H1 (cell line): ENCODE data around the gene ST8SIA5. TPM values are rescaled to one million over a fixed set of nuclear protein-coding genes. Genes with fewer than 3 reads are reported as not detected.

ENCODE experiments used
- CTCF ChIA-PET: fragments of 300-600 bp; sonication (Branson Sonifier 250); formaldehyde crosslinking; loops from one replicate; lab custom pipeline; 2021; ENCODE audit not compliant: partially characterized antibody; lab: Charles Lee
- POLR2A ChIA-PET: fragments of 300-600 bp; sonication (Branson Sonifier 250); formaldehyde crosslinking; loops from one replicate; lab custom pipeline; 2021; ENCODE audit warnings: inconsistent platforms; ENCODE audit not compliant: partially characterized antibody; lab: Charles Lee
- DNase-seq, 2 experiments: peaks; one replicate each; pipeline versions ENCODE4 v3.0.0 to v3.0.0-alpha.2; 2010 to 2022; ENCODE audit warnings: low spot score in 2 of 2, low read depth in 1 of 2, mixed read lengths in 1 of 2
- FAIRE-seq: peaks from 2 replicates; lab custom pipeline; 2011; peaks lifted over from hg19 to GRCh38; lab: Jason Lieb, UNC
- H2AFZ ChIP-seq: 2 replicates; pipeline ENCODE4 v1.8.1; 2012; ENCODE audit warnings: low read length, inconsistent platforms
- H2AK5ac ChIP-seq: 2 replicates; pipeline ENCODE4 v1.6.1; 2013; ENCODE audit warnings: low read depth, low read length
- H2BK120ac ChIP-seq: replicated peaks from 2 replicates; pipeline ENCODE3; 2013; ENCODE audit warnings: low read depth, low read length, inconsistent platforms
- H2BK12ac ChIP-seq: 2 replicates; pipeline ENCODE4 v1.6.1; 2013; ENCODE audit warnings: low read depth, low read length
- H2BK15ac ChIP-seq: 2 replicates; pipeline ENCODE4 v1.6.1; 2013; ENCODE audit warnings: low read length
- H2BK20ac ChIP-seq: 2 replicates; pipeline ENCODE4 v1.6.1; 2013; ENCODE audit warnings: low read length
- H2BK5ac ChIP-seq: 2 replicates; pipeline ENCODE4 v1.6.1; 2013; ENCODE audit warnings: low read depth, low read length
- H3K14ac ChIP-seq: 2 replicates; pipeline ENCODE4 v1.6.1; 2013; ENCODE audit warnings: inconsistent platforms; ENCODE audit not compliant: insufficient read length
- H3K18ac ChIP-seq: 2 replicates; pipeline ENCODE4 v1.6.1; 2013; ENCODE audit warnings: low read length; ENCODE audit errors: extremely low read depth
- H3K23ac ChIP-seq: 2 replicates; pipeline ENCODE4 v1.6.1; 2013; ENCODE audit warnings: inconsistent platforms; ENCODE audit not compliant: insufficient read length
- H3K23me2 ChIP-seq: 2 replicates; pipeline ENCODE4 v1.6.1; 2013; ENCODE audit warnings: low read depth, low read length
- H3K27ac ChIP-seq: 2 replicates; pipeline ENCODE4 v1.6.1; 2011; ENCODE audit warnings: low read depth, low read length, inconsistent platforms
- H3K27me3 ChIP-seq, 4 experiments: replicated peaks in 1 of 4; 1 replicate in 1 of 4; 2 replicates in 3 of 4; pipeline versions ENCODE4 v1.6.1 to v1.8.1; 2011 to 2013; ENCODE audit warnings: low read length in 3 of 4, mild to moderate bottlenecking in 3 of 4, inconsistent platforms in 2 of 4, mixed read lengths in 2 of 4, moderate library complexity in 1 of 4; ENCODE audit not compliant: control insufficient read depth in 3 of 4, insufficient read depth in 3 of 4; ENCODE audit errors: extremely low read depth in 1 of 4
- H3K36me3 ChIP-seq, 4 experiments: 2 replicates each; pipeline versions ENCODE4 v1.6.1 to v1.8.1; 2011 to 2013; ENCODE audit warnings: mild to moderate bottlenecking in 4 of 4, low read length in 3 of 4, moderate library complexity in 2 of 4, control low read depth in 1 of 4, inconsistent platforms in 1 of 4; ENCODE audit not compliant: insufficient read depth in 4 of 4, control insufficient read depth in 2 of 4
- H3K4ac ChIP-seq: replicated peaks from 2 replicates; pipeline ENCODE3; 2013; ENCODE audit warnings: low read length, low read depth, mixed read lengths, inconsistent platforms; ENCODE audit not compliant: insufficient read length
- H3K4me1 ChIP-seq, 4 experiments: replicated peaks in 1 of 4; 1 replicate in 1 of 4; 2 replicates in 3 of 4; pipeline versions ENCODE4 v1.6.1 to v1.8.1; 2011 to 2013; ENCODE audit warnings: low read length in 3 of 4, inconsistent platforms in 2 of 4, mixed read lengths in 1 of 4; ENCODE audit not compliant: insufficient read depth in 4 of 4, control insufficient read depth in 3 of 4
- H3K4me2 ChIP-seq, 2 experiments: 2 replicates each; pipeline versions ENCODE4 v1.6.1 to v1.8.1; 2011 to 2013; ENCODE audit warnings: low read depth in 2 of 2, low read length in 2 of 2, control low read depth in 1 of 2, inconsistent platforms in 1 of 2, mild to moderate bottlenecking in 1 of 2; ENCODE audit not compliant: insufficient read depth in 1 of 2
- H3K4me3 ChIP-seq, 4 experiments: fragments of 200-600, 300-600 bp in 1 of 4; sonication (generic), shearing (Covaris generic), sonication (Bioruptor Twin) in 1 of 4; 2 replicates each; pipeline versions ENCODE4 v1.5.1 to v1.8.1; 2011 to 2016; ENCODE audit warnings: low read length in 4 of 4, low read depth in 3 of 4, control low read depth in 2 of 4, inconsistent platforms in 2 of 4, mild to moderate bottlenecking in 2 of 4, mixed read lengths in 1 of 4, moderate library complexity in 1 of 4; ENCODE audit not compliant: insufficient read depth in 2 of 4; ENCODE audit errors: extremely low read depth in 1 of 4
- H3K56ac ChIP-seq: replicated peaks from 2 replicates; pipeline ENCODE3; 2013; ENCODE audit warnings: low read depth, mild to moderate bottlenecking, mixed read lengths, low read length, inconsistent platforms; ENCODE audit not compliant: insufficient read length
- H3K79me1 ChIP-seq: 2 replicates; pipeline ENCODE4 v1.6.1; 2013; ENCODE audit warnings: low read depth, low read length, control low read depth
- H3K79me2 ChIP-seq, 2 experiments: 2 replicates each; pipeline versions ENCODE4 v1.6.1 to v1.8.1; 2012 to 2013; ENCODE audit warnings: low read length in 2 of 2, mild to moderate bottlenecking in 2 of 2, inconsistent platforms in 1 of 2; ENCODE audit not compliant: insufficient read depth in 2 of 2, control insufficient read depth in 1 of 2
- H3K9ac ChIP-seq, 4 experiments: replicated peaks in 1 of 4; 1 replicate in 1 of 4; 2 replicates in 3 of 4; pipeline versions ENCODE4 v1.6.1 to v1.8.1; 2011 to 2013; ENCODE audit warnings: low read depth in 3 of 4, low read length in 3 of 4, control low read depth in 2 of 4, mild to moderate bottlenecking in 2 of 4, moderate library complexity in 2 of 4, inconsistent platforms in 1 of 4; ENCODE audit errors: extremely low read depth in 1 of 4
- H3K9me3 ChIP-seq, 2 experiments: 2 replicates each; pipeline versions ENCODE4 v1.6.1 to v1.8.1; 2012 to 2013; ENCODE audit warnings: mild to moderate bottlenecking in 2 of 2, moderate library complexity in 2 of 2, control low read depth in 1 of 2, inconsistent platforms in 1 of 2, low read depth in 1 of 2, low read length in 1 of 2, mixed read lengths in 1 of 2; ENCODE audit not compliant: insufficient read depth in 2 of 2
- H4K20me1 ChIP-seq, 2 experiments: replicated peaks in 1 of 2; 2 replicates each; pipeline versions ENCODE3 to v1.8.1; 2011 to 2013; ENCODE audit warnings: inconsistent platforms in 2 of 2, low read length in 2 of 2, mild to moderate bottlenecking in 1 of 2; ENCODE audit not compliant: insufficient read depth in 2 of 2, control insufficient read depth in 1 of 2
- H4K5ac ChIP-seq: 2 replicates; pipeline ENCODE4 v1.6.1; 2013; ENCODE audit warnings: low read length, low read depth, mixed read lengths, inconsistent platforms; ENCODE audit not compliant: insufficient read length
- H4K8ac ChIP-seq: 2 replicates; pipeline ENCODE4 v1.8.0; 2013; ENCODE audit warnings: mild to moderate bottlenecking, moderate library complexity, low read length, inconsistent platforms; ENCODE audit not compliant: insufficient read depth; ENCODE audit errors: extremely low read depth
- H4K91ac ChIP-seq: replicated peaks from 2 replicates; pipeline ENCODE3; 2013; ENCODE audit warnings: low read length, mixed read lengths, inconsistent platforms; ENCODE audit not compliant: insufficient read length
- BCL11A ChIP-seq, 2 experiments: IDR thresholded peaks; one replicate each; pipeline ENCODE4 v1.6.1; 2011; ENCODE audit warnings: low read depth in 2 of 2, low read length in 2 of 2, mild to moderate bottlenecking in 2 of 2
- CBX8 ChIP-seq: fragments of 300-800, 300-1000 bp; sonication (generic); IDR thresholded peaks from 2 replicates; pipeline ENCODE4 v1.7.1; 2016; ENCODE audit warnings: low read depth, low read length, borderline replicate concordance
- CHD1 ChIP-seq: IDR thresholded peaks from 2 replicates; pipeline ENCODE4 v1.6.1; 2012; ENCODE audit warnings: low read depth, low read length, improper control_type of control experiment
- CHD2 ChIP-seq: IDR thresholded peaks from 2 replicates; pipeline ENCODE4 v1.6.1; 2012; ENCODE audit warnings: low read length, improper control_type of control experiment
- KDM1A ChIP-seq: fragments of 200-600, 300-600 bp; sonication (generic); IDR thresholded peaks from 2 replicates; pipeline ENCODE4 v1.7.1; 2016; ENCODE audit warnings: mild to moderate bottlenecking, low read length, borderline replicate concordance
- PHF8 ChIP-seq: fragments of 200-600 bp; sonication (generic); conservative IDR thresholded peaks from 2 replicates; pipeline ENCODE4 v1.7.1; 2012; ENCODE audit warnings: low read depth, mild to moderate bottlenecking, inconsistent platforms, low read length, moderate library complexity
- POLR2A ChIP-seq, 2 experiments: IDR thresholded peaks; 1 replicate in 1 of 2; 2 replicates in 1 of 2; pipeline ENCODE4 v1.6.1; 2011; ENCODE audit warnings: low read depth in 2 of 2, low read length in 2 of 2, mild to moderate bottlenecking in 2 of 2; ENCODE audit errors: control extremely low read depth in 1 of 2
- RAD21 ChIP-seq, 2 experiments: IDR thresholded peaks in 1 of 2; conservative IDR thresholded peaks in 1 of 2; 2 replicates each; pipeline ENCODE4 v1.6.1; 2011; ENCODE audit warnings: low read depth in 2 of 2, low read length in 2 of 2, improper control_type of control experiment in 1 of 2, inconsistent platforms in 1 of 2, mild to moderate bottlenecking in 1 of 2, moderate library complexity in 1 of 2
- SIRT6 ChIP-seq: IDR thresholded peaks from one replicate; pipeline ENCODE4 v1.7.1; 2012; ENCODE audit warnings: low read length, inconsistent platforms
- SP2 ChIP-seq: IDR thresholded peaks from 2 replicates; pipeline ENCODE4 v1.6.1; 2012; ENCODE audit warnings: mild to moderate bottlenecking, low read length, inconsistent platforms
- SP4 ChIP-seq: IDR thresholded peaks from 2 replicates; pipeline ENCODE4 v1.6.1; 2012; ENCODE audit warnings: low read length, inconsistent platforms
- SRF ChIP-seq: IDR thresholded peaks from 2 replicates; pipeline ENCODE4 v1.6.1; 2011; ENCODE audit warnings: mild to moderate bottlenecking, low read depth, low read length, moderate library complexity
- TAF7 ChIP-seq: optimal IDR thresholded peaks from 2 replicates; pipeline ENCODE3; 2011; ENCODE audit warnings: low read depth, mild to moderate bottlenecking, inconsistent platforms, low read length, moderate library complexity, borderline replicate concordance
- YY1 ChIP-seq: IDR thresholded peaks from 2 replicates; pipeline ENCODE4 v1.6.1; 2011; ENCODE audit warnings: low read depth, mild to moderate bottlenecking, low read length
- WGBS, 2 experiments: shearing (Covaris generic) in 1 of 2; methylation state at CpG; one replicate each; pipeline versions ENCODE4 v1.1.6 to v1.1.7; 2013 to 2015; ENCODE audit warnings: low lambda C conversion rate in 2 of 2, mixed read lengths in 2 of 2, inconsistent platforms in 1 of 2, low coverage in 1 of 2, missing lambda C conversion rate in 1 of 2; ENCODE audit not compliant: insufficient replicate concordance in 2 of 2, insufficient coverage in 1 of 2, insufficient read length in 1 of 2; ENCODE audit errors: extremely low coverage in 1 of 2, missing lambda C conversion rate in 1 of 2; 5-methylcytosine and 5-hydroxymethylcytosine counted together
- polyA plus RNA-seq, 7 experiments: library from polyadenylated mRNA; depleted of rRNA in 3 of 7; stranded (reverse) in 5 of 7; unstranded in 2 of 7; fragments of >200 nt in 5 of 7; fragments of 200-250 nt in 2 of 7; gene quantifications; 1 replicate in 5 of 7; 2 replicates in 1 of 7; 4 replicates in 1 of 7; pipeline versions ENCODE4 v1.2.1 to v1.2.3, GENCODE V29; 2011 to 2013; ENCODE audit warnings: missing spikeins in 2 of 7, mixed read lengths in 2 of 7
- total RNA-seq: library from RNA; stranded (reverse); fragmentation: NEBNext Ultra II Directional; extraction: Animal tissue kit (Norgen Biotek cat#: 25700); gene quantifications from 2 replicates; pipeline ENCODE4 v1.2.1, GENCODE V29; 2021
- TF ChIP-seq, protein P1 (sequence below): IDR thresholded peaks from 2 replicates; pipeline ENCODE4 v1.6.1; 2011; ENCODE audit warnings: low read length, improper control_type of control experiment

ST8SIA5 gene
- total and polyA plus RNA-seq, 2 of the 8 experiments (the other 6 are each of a cell fraction or from before 2014, with no cell fraction given) = 2.4 to 6.3 TPM

GRCh38 chr18:46716336-46716735, 40.5 kb downstream of the ST8SIA5 start:
- WGBS, 2 experiments = 89% methylated on average over 5 of the region's 5 CpGs; no CpG with 5 or more reads in 1 of the 2 experiments
- Histone ChIP-seq H4K91ac (no peak overlapping the region), H2AFZ (no peak overlapping the region), H3K56ac (no peak overlapping the region), H2AK5ac (no peak overlapping the region), H3K36me3 (no peaks in the 10 kb centered on the region), H3K14ac (no peak overlapping the region), H3K79me1 (no peaks in the 10 kb centered on the region), H3K9ac (no peak overlapping the region), H4K5ac (no peak overlapping the region), H3K4ac (no peak overlapping the region), H3K9me3 (no peaks in the 10 kb centered on the region), H2BK12ac (no peak overlapping the region), H3K27ac (no peak overlapping the region), H3K23ac (no peak overlapping the region), H3K4me1 (peaks cover 0 to 6% (median 0%) of the 10 kb centered on the region in 4 experiments; a peak in 1 of 7 replicates), H3K79me2 (no peaks in the 10 kb centered on the region), H4K20me1 (no peaks in the 10 kb centered on the region), H2BK5ac (no peak overlapping the region), H3K4me3 (no peak overlapping the region), H4K8ac (no peak overlapping the region), H2BK15ac (no peak overlapping the region), H2BK120ac (no peak overlapping the region), H3K27me3 (no peaks in the 10 kb centered on the region), H2BK20ac (no peak overlapping the region), H3K18ac (no peak overlapping the region), H3K23me2 (no peaks in the 10 kb centered on the region), H3K4me2 (no peak overlapping the region)
- CTCF ChIA-PET = interaction anchor here (0.6 to 2.4 kb wide), 5 partner anchors 9 to 528 kb away, joined by 3 to 10 read pairs (median 3); no protein-coding TSS in a partner anchor
- no peak for FAIRE-seq
- POLR2A ChIA-PET = interaction anchor here (1.1 kb wide), 1 partner anchor 11 kb away, joined by 3 read pairs; no protein-coding TSS in a partner anchor
- no peak for DNase-seq
- TF ChIP-seq YY1 (no peak), RAD21 (IDR thresholded peaks at IDR 0.05 in 1 of 2, conservative IDR thresholded peaks at IDR 0.05 in 1 of 2; ENCODE audit: low read depth in 2 of 2, low read length in 2 of 2) (no peak), POLR2A (IDR thresholded peaks at IDR 0.05; ENCODE audit: control extremely low read depth in 1 of 2, low read depth in 2 of 2, low read length in 2 of 2) (no peak), CHD1 (no peak), CBX8 (no peak), SIRT6 (no peak), PHF8 (no peak), SP4 (no peak), TAF7 (no peak), SP2 (no peak), BCL11A (IDR thresholded peaks at IDR 0.05; ENCODE audit: low read depth in 2 of 2, low read length in 2 of 2) (no peak), SRF (no peak), KDM1A (no peak), CHD2 (no peak)
- TF ChIP-seq, protein P1, sequence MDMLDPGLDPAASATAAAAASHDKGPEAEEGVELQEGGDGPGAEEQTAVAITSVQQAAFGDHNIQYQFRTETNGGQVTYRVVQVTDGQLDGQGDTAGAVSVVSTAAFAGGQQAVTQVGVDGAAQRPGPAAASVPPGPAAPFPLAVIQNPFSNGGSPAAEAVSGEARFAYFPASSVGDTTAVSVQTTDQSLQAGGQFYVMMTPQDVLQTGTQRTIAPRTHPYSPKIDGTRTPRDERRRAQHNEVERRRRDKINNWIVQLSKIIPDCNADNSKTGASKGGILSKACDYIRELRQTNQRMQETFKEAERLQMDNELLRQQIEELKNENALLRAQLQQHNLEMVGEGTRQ = no peak
